IPS-20b (cell line): ENCODE measurements around the gene STH.

ENCODE experiments used
- H3K27ac ChIP-seq: one replicate; pipeline ENCODE4 v1.5.1; 2013; ENCODE audit warnings: low read length
- H3K27me3 ChIP-seq: 2 replicates; pipeline ENCODE4 v1.6.1; 2013; ENCODE audit warnings: mild to moderate bottlenecking, low read length, inconsistent platforms; ENCODE audit not compliant: insufficient read depth
- H3K36me3 ChIP-seq: 2 replicates; pipeline ENCODE4 v1.6.1; 2013; ENCODE audit warnings: low read depth, mild to moderate bottlenecking, inconsistent platforms, low read length, moderate library complexity; ENCODE audit not compliant: insufficient read depth
- H3K4me1 ChIP-seq: 2 replicates; pipeline ENCODE4 v1.6.1; 2013; ENCODE audit warnings: mild to moderate bottlenecking, control low read depth, inconsistent platforms, low read length, moderate library complexity; ENCODE audit not compliant: insufficient read depth
- H3K4me3 ChIP-seq: 2 replicates; pipeline ENCODE4 v1.5.1; 2013; ENCODE audit warnings: mild to moderate bottlenecking, low read length, inconsistent platforms
- H3K9ac ChIP-seq: 2 replicates; pipeline ENCODE4 v1.6.1; 2013; ENCODE audit warnings: low read depth, mild to moderate bottlenecking, inconsistent platforms, low read length, moderate library complexity
- H3K9me3 ChIP-seq: 2 replicates; pipeline ENCODE4 v1.6.1; 2013; ENCODE audit warnings: mild to moderate bottlenecking, low read depth, low read length, inconsistent platforms; ENCODE audit not compliant: insufficient read depth

Gene STH

DNA sequence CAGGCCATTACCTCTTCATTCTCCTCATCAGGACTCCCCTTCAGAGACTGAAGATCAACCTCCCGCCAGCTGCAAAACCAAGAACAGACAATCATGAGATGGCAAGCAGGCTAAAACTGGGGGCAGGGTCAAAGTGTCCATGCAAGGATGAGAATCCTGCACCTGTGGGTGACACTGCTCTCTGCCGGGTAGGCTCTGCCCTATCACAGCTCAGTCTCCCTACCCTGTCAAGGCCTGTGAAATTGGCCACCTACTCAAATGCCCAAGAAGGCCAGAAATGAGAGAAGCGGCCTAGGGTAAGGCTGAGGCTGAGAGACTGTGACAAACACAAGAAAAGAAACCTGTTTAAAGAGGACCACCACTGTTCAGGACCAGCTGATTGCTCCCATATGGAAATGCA lies 34.3 kb downstream of the STH start:
- H3K27ac ChIP-seq = no peak overlapping the region
- peaks cover 6% of the 10 kb centered on the region; the same call in 1 of the 2 replicates for H3K4me1 ChIP-seq
- H3K27me3 ChIP-seq = no peaks in the 10 kb centered on the region
- H3K36me3 ChIP-seq = peaks cover 100% of the 10 kb centered on the region
- no peaks in the 10 kb centered on the region for H3K9me3 ChIP-seq
- H3K4me3 ChIP-seq = no peak overlapping the region
- no peak overlapping the region for H3K9ac ChIP-seq

GRCh38 chr17:46035112-46035818 lies 36.2 kb downstream of the STH start:
- H3K27ac ChIP-seq = no peak overlapping the region
- H3K9ac ChIP-seq = no peak overlapping the region
- no peak overlapping the region for H3K4me3 ChIP-seq
- no peaks in the 10 kb centered on the region for H3K9me3 ChIP-seq
- no peaks in the 10 kb centered on the region for H3K4me1 ChIP-seq
- no peaks in the 10 kb centered on the region for H3K27me3 ChIP-seq
- peaks cover 100% of the 10 kb centered on the region for H3K36me3 ChIP-seq

DNA sequence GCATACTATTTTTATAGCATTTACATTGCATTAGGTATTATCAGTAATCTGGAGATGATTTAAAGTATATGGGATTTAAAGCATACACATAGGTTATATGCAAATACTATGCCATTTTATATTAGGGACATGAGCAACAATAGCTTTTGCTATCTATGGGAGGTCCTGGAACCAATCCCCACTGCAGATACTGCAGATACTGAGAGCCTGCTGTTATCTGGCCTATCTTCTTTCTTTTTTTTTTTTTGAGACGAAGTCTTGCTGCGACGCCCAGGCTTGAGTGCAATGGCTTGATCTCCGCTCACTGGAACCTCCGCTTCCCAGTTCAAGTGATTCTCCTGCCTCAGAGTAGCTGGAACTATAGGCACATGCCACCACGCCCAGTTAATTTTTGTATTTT lies 37.4 kb downstream of the STH start:
- H3K36me3 ChIP-seq = peaks cover 100% of the 10 kb centered on the region
- no peaks in the 10 kb centered on the region for H3K4me1 ChIP-seq
- H3K9ac ChIP-seq = no peak overlapping the region
- H3K9me3 ChIP-seq = no peaks in the 10 kb centered on the region
- no peak overlapping the region for H3K4me3 ChIP-seq
- no peak overlapping the region for H3K27ac ChIP-seq
- no peaks in the 10 kb centered on the region for H3K27me3 ChIP-seq

DNA sequence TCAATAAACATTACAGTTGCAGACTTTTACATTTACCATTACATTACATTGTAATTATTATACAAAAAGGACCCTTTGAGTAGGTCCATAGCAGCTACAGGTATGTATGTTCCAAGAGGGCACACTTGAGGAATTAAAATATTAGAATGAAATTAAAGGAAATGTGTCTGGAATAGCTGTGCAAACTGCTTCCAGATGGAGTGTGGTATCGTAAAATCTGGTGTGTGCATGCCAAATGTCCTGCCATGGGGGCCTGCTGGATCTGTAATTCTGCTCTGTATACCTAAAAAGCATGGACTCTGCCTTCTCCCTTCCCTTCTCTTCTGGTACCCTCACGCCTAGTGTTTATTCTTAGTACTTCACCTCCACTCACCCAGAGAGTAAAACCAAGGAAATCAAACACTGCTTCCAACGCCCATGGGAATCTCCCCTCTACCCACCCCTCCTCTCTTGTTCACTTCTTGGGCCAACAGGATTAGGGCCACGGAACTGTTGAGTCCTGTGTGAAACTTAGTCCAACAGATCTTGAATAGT lies 38.7 kb downstream of the STH start:
- no peaks in the 10 kb centered on the region for H3K4me1 ChIP-seq
- H3K27ac ChIP-seq = no peak overlapping the region
- no peaks in the 10 kb centered on the region for H3K27me3 ChIP-seq
- H3K4me3 ChIP-seq = no peak overlapping the region
- H3K9ac ChIP-seq = no peak overlapping the region
- peaks cover 98% of the 10 kb centered on the region for H3K36me3 ChIP-seq
- no peaks in the 10 kb centered on the region for H3K9me3 ChIP-seq

- no peaks in the 10 kb centered on the region for H3K9me3 ChIP-seq
- H3K27me3 ChIP-seq = no peaks in the 10 kb centered on the region
- H3K4me3 ChIP-seq = no peak overlapping the region
- H3K27ac ChIP-seq = no peak overlapping the region
- no peaks in the 10 kb centered on the region for H3K4me1 ChIP-seq
- H3K36me3 ChIP-seq = peaks cover 98% of the 10 kb centered on the region
- no peak overlapping the region for H3K9ac ChIP-seq
These were observed 39.4 kb downstream of the STH start for GRCh38 chr17:46038414-46038813.

- Histone ChIP-seq H3K9me3 (no peaks in the 10 kb centered on the region), H3K27ac (no peak overlapping the region), H3K36me3 (peaks cover 98% of the 10 kb centered on the region), H3K27me3 (no peaks in the 10 kb centered on the region), H3K9ac (no peak overlapping the region), H3K4me1 (no peaks in the 10 kb centered on the region), H3K4me3 (no peak overlapping the region)
These were observed 39.9 kb downstream of the STH start for GRCh38 chr17:46038937-46039336.

DNA sequence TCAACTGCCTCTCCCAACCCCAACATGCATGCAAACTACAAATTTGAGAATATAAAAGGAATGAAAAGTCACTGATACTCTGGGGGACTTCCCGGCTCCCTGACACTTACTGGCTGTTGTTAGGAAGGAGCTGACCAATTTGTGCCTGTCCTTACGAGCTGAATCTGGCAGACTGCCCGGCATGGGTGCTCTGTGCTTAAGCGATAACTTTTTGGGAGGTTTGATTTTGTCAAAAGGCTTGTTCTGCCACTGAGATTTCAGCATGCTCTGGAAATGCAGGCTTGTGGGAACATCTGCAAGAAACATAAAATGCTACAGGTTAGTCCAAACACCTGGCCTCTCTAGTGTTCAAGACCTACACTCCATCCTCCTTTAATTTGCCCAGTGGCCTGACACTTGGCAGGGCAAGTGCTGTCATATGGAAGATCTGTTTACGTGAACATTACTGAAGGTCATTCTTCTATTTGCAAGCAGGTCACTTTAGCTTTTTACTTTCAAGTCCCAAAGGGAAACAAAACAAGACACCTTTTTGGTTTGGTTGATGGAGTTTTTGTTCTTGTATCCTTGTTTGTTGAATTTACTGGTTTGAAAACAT lies 40.6 kb downstream of the STH start:
- no peak overlapping the region for H3K9ac ChIP-seq
- no peaks in the 10 kb centered on the region for H3K9me3 ChIP-seq
- H3K4me3 ChIP-seq = no peak overlapping the region
- H3K27me3 ChIP-seq = no peaks in the 10 kb centered on the region
- H3K4me1 ChIP-seq = no peaks in the 10 kb centered on the region
- H3K27ac ChIP-seq = no peak overlapping the region
- H3K36me3 ChIP-seq = peaks cover 94% of the 10 kb centered on the region

GRCh38 chr17:46042246-46042645 lies 43.2 kb downstream of the STH start:
- Histone ChIP-seq H3K9me3 (no peaks in the 10 kb centered on the region), H3K36me3 (peaks cover 89% of the 10 kb centered on the region), H3K4me1 (no peaks in the 10 kb centered on the region), H3K9ac (no peak overlapping the region), H3K4me3 (no peak overlapping the region), H3K27me3 (no peaks in the 10 kb centered on the region), H3K27ac (no peak overlapping the region)

DNA sequence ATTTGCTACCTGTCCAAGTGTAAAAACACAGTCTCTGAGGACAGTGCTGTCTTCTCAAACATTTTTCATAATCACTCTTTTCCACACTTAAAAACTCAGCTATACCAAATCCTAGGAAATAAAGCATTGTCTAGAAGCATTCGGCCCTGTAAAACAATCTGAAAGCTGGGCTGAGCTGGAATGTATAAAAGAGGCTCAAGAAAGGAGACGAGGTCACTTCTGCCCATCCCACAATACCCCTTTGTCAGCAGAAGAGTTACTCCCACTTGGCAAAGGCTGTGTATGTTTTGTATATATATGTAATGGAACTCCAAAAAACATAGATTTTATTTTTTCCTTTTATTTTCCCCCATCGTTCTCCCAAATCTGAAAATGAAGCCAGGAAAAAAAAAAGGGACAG lies 43.9 kb downstream of the STH start:
- Histone ChIP-seq H3K27ac (no peak overlapping the region), H3K9me3 (no peaks in the 10 kb centered on the region), H3K4me3 (no peak overlapping the region), H3K9ac (no peak overlapping the region), H3K27me3 (no peaks in the 10 kb centered on the region), H3K4me1 (no peaks in the 10 kb centered on the region), H3K36me3 (peaks cover 88% of the 10 kb centered on the region)

DNA sequence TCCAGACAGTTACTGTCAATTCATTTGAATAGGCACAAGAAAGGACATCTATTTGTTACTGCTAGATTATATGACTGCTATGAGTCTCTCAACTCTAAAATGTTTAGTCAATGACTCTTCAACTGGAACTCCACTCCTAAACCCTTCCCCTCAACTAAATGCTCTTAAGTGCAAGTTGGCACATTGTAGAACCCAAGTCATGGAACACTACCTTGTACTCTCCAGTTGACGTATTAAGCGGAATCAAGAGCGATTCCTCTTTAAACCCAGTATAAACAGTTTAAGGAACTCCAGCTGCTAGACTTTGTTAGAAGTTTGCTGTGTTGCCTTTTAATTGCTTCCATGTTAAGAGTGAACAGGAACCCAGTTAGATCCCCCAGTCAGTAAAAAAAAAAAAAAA lies 44.6 kb downstream of the STH start:
- Histone ChIP-seq H3K36me3 (peaks cover 88% of the 10 kb centered on the region), H3K4me3 (no peak overlapping the region), H3K9ac (no peak overlapping the region), H3K4me1 (no peaks in the 10 kb centered on the region), H3K27ac (no peak overlapping the region), H3K9me3 (no peaks in the 10 kb centered on the region), H3K27me3 (no peaks in the 10 kb centered on the region)

GRCh38 chr17:46044286-46044928 lies 45.4 kb downstream of the STH start:
- Histone ChIP-seq H3K4me3 (no peak overlapping the region), H3K27ac (no peak overlapping the region), H3K9ac (no peak overlapping the region), H3K4me1 (no peaks in the 10 kb centered on the region), H3K27me3 (no peaks in the 10 kb centered on the region), H3K36me3 (peaks cover 88% of the 10 kb centered on the region), H3K9me3 (no peaks in the 10 kb centered on the region)

- Histone ChIP-seq H3K27ac (no peak overlapping the region), H3K36me3 (peaks cover 88% of the 10 kb centered on the region), H3K4me3 (no peak overlapping the region), H3K9me3 (no peaks in the 10 kb centered on the region), H3K9ac (no peak overlapping the region), H3K27me3 (no peaks in the 10 kb centered on the region), H3K4me1 (no peaks in the 10 kb centered on the region)
These were observed 45.9 kb downstream of the STH start for GRCh38 chr17:46044989-46045388.
